PC-9 (cell line): ENCODE measurements around the gene AMZ1.

Source experiments
- CTCF ChIP-seq: fragments of 200-600 bp; sonication (generic); conservative IDR thresholded peaks from 2 replicates; pipeline ENCODE4 v1.6.1; 2017; ENCODE audit warnings: mixed run types, antibody characterized with exemption, mild to moderate bottlenecking, moderate library complexity
- EZH2 ChIP-seq: fragments of 200-600 bp; sonication (generic); IDR thresholded peaks from 2 replicates; pipeline ENCODE4 v1.8.0; 2017; ENCODE audit warnings: antibody characterized with exemption, low read depth

DNA sequence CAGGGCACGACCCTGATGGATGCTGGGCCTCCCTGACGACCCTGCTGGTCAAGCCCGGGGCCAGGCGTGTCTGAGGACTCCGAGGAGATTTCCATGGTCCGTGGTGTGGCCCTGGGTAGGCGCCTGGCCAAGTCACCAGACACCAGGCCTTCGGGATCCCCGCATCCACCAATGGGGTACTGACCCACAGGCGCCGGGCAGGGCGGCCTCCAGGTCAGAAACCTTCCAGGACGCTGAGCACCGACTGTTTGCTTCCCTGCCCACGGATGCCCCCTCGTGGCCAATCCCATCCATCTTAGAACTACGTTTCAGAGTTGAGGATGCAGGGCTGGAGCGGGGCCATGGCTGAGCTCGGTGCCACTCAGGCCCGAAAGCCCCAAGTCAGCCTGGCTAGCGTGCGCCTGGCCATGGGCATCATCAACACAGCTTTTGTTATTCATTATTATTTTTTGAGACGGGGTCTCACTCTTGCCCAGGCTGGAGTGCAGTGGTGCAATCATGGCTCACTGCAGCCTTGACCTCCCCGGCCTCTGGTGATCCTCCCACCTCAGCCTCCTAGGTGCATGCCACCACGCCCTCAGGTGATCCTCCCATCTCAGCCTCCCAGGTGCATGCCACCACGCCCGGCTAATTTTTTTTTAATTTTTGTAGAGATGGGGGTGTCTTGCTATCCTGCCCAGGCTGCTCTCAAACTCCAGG, 7.1 kb upstream of the AMZ1 start:
- TF ChIP-seq CTCF: peak; percentile 85
- no peak for TF ChIP-seq EZH2
